Stimulated activated CD4-positive, alpha-beta T cell treated with anti-CD3 and anti-CD28 coated beads, Interleukin-1b, Interleukin-23, amount 100 ng/mL, for 1 hour (primary cell): ENCODE measurements around the gene KAT8.
"Not testable (repeated sequence)": the region's sequence is repeated elsewhere in the genome, so short reads cannot be mapped to it uniquely, and the experiment has no call there.

Source experiments
- DNase-seq, 2 donors: peaks; one replicate each; pipeline ENCODE4 v3.0.0-alpha.2; 2020; ENCODE audit warnings: low read depth in 2 of 2

The KAT8 gene

GRCh38 chr16:31083981-31084380, 33.5 kb upstream of the KAT8 start:
- DNase-seq = no peak

- no peak for DNase-seq
Observed at GRCh38 chr16:31084584-31085302, 32.7 kb upstream of the KAT8 start.

GRCh38 chr16:31085411-31085810, 32.1 kb upstream of the KAT8 start:
- DNase-seq = no peak

GRCh38 chr16:31085873-31086628, 31.4 kb upstream of the KAT8 start:
- DNase-seq = no peak

GRCh38 chr16:31086629-31086906, 30.9 kb upstream of the KAT8 start:
- DNase-seq = no peak

- no peak for DNase-seq
Observed at GRCh38 chr16:31087481-31087880, 30.0 kb upstream of the KAT8 start.

- DNase-seq = no peak
Observed at GRCh38 chr16:31087971-31088370, 29.5 kb upstream of the KAT8 start.

GRCh38 chr16:31088459-31089183, 28.8 kb upstream of the KAT8 start, which contains the start of gene PRSS53:
Gene PRSS53, minus strand, starts transcription at chr16:31088943. Its CDS starts 134 bp downstream, at chr16:31088809.
- DNase-seq = no peak

- no peak for DNase-seq
Observed at GRCh38 chr16:31089199-31089598, 28.3 kb upstream of the KAT8 start.

GRCh38 chr16:31090540-31090939, 26.9 kb upstream of the KAT8 start:
- no peak for DNase-seq

GRCh38 chr16:31092330-31092729, 25.1 kb upstream of the KAT8 start:
- no peak for DNase-seq

GRCh38 chr16:31093132-31093703, 24.2 kb upstream of the KAT8 start:
- no peak for DNase-seq

- no peak for DNase-seq
Observed at GRCh38 chr16:31094088-31094423, 23.4 kb upstream of the KAT8 start.

GRCh38 chr16:31094424-31095120, 22.9 kb upstream of the KAT8 start, which contains the start of gene VKORC1:
Gene VKORC1, minus strand, starts transcription at chr16:31094797. Its CDS starts 68 bp downstream, at chr16:31094729.
- peak; percentile 59 to 70 for DNase-seq

- no peak for DNase-seq
Observed at GRCh38 chr16:31099860-31100638, 17.4 kb upstream of the KAT8 start.

- not testable (repeated sequence) for DNase-seq
Observed at GRCh38 chr16:31100876-31101641, 16.4 kb upstream of the KAT8 start.

GRCh38 chr16:31105677-31106213, 11.7 kb upstream of the KAT8 start:
- DNase-seq = peak; percentile 41 to 80

GRCh38 chr16:31106509-31107464, 10.7 kb upstream of the KAT8 start:
- DNase-seq = no peak

GRCh38 chr16:31107465-31107867, 10.0 kb upstream of the KAT8 start:
- no peak for DNase-seq
